CD4-positive, alpha-beta T cell (primary cell): Measurements from ENCODE around the gene WDR75. TPM values are rescaled to one million over a fixed set of nuclear protein-coding genes. Genes with fewer than 3 reads are reported as not detected.

Experiments
- ATAC-seq: fragments of 200-7000 bp; cut with Tn5 transposase; one replicate; pipeline ENCODE4 v1.10.0; 2022; ENCODE audit warnings: mild to moderate bottlenecking; ENCODE audit not compliant: poor library complexity
- CTCF ChIA-PET: fragments of 350-600 bp; sonication (Branson Sonifier 250); formaldehyde crosslinking; loops from one replicate; lab custom pipeline; 2021; ENCODE audit warnings: antibody characterized with exemption, inconsistent platforms; lab: Charles Lee
- POLR2A ChIA-PET: fragments of 350-600 bp; sonication (Branson Sonifier 250); formaldehyde crosslinking; loops from one replicate; lab custom pipeline; 2021; ENCODE audit warnings: antibody characterized with exemption, inconsistent platforms; lab: Charles Lee
- DNase-seq, 14 experiments: peaks; one replicate each; pipeline ENCODE4 v3.0.0-alpha.2; 2013 to 2020; ENCODE audit warnings: mixed read lengths in 2 of 14
- H3K27ac ChIP-seq, 2 donors: one replicate each; pipeline versions ENCODE4 v1.5.1 to v1.7.0; 2013; ENCODE audit warnings: low read length in 2 of 2, low read depth in 1 of 2, mild to moderate bottlenecking in 1 of 2
- H3K27me3 ChIP-seq, 2 experiments: 1 replicate in 1 of 2; 2 replicates in 1 of 2; pipeline versions ENCODE4 v1.6.1 to v1.7.0; 2013; ENCODE audit warnings: low read length in 2 of 2, control low read depth in 1 of 2, mild to moderate bottlenecking in 1 of 2, moderate library complexity in 1 of 2; ENCODE audit not compliant: insufficient read depth in 2 of 2, control insufficient read depth in 1 of 2
- H3K36me3 ChIP-seq: one replicate; pipeline ENCODE4 v1.6.1; 2013; ENCODE audit warnings: low read length, control low read depth; ENCODE audit not compliant: insufficient read depth
- H3K4me1 ChIP-seq: one replicate; pipeline ENCODE4 v1.6.1; 2013; ENCODE audit warnings: low read length, control low read depth; ENCODE audit not compliant: insufficient read depth
- H3K4me3 ChIP-seq: one replicate; pipeline ENCODE4 v1.5.1; 2013; ENCODE audit warnings: mild to moderate bottlenecking, low read length, moderate library complexity
- H3K9me3 ChIP-seq, 2 experiments: 1 replicate in 1 of 2; 2 replicates in 1 of 2; pipeline versions ENCODE4 v1.6.1 to v1.7.0; 2013; ENCODE audit warnings: low read length in 2 of 2, mild to moderate bottlenecking in 2 of 2, control low read depth in 1 of 2, moderate library complexity in 1 of 2; ENCODE audit not compliant: control insufficient read depth in 1 of 2, insufficient read depth in 1 of 2
- H3K27ac Mint-ChIP-seq: one replicate; pipeline ENCODE4 v1.8.0; 2020; ENCODE audit warnings: mixed read lengths
- H3K27me3 Mint-ChIP-seq: one replicate; pipeline ENCODE4 v1.8.0; 2021; ENCODE audit warnings: mixed read lengths
- H3K36me3 Mint-ChIP-seq: one replicate; pipeline ENCODE4 v1.8.0; 2021; ENCODE audit warnings: low read depth, mixed read lengths
- H3K4me1 Mint-ChIP-seq: one replicate; pipeline ENCODE4 v1.8.0; 2021; ENCODE audit warnings: low read depth, mixed read lengths
- H3K4me3 Mint-ChIP-seq: one replicate; pipeline ENCODE4 v1.8.0; 2020; ENCODE audit warnings: mild to moderate bottlenecking, mixed read lengths
- H3K9me3 Mint-ChIP-seq: one replicate; pipeline ENCODE4 v1.8.0; 2020; ENCODE audit warnings: mixed read lengths
- intact Hi-C, 2 experiments: fragments of 100-400 bp; cut with DNase I in 1 of 2; cut with micrococcal nuclease in 1 of 2; formaldehyde crosslinking; loops; one replicate each; pipeline versions ENCODE4 v1.15.1 to v1.9.0; 2023 to 2025; cut with DNase I, micrococcal nuclease
- total RNA-seq, 174 experiments: library from RNA in 2 of 174; stranded (reverse) in 2 of 174; gene quantifications; one replicate each; pipeline ENCODE4 v1.2.3 and lab custom pipeline; 2021 to 2026
- TF ChIP-seq, protein P1 (sequence below): fragments of 200-600 bp; IDR thresholded peaks from one replicate; pipeline ENCODE4 v1.8.0; 2022; ENCODE audit warnings: antibody characterized with exemption, mild to moderate bottlenecking

The WDR75 gene
- total RNA-seq, 2 experiments from 2014 or later: 38.1 to 45.3 TPM

DNA sequence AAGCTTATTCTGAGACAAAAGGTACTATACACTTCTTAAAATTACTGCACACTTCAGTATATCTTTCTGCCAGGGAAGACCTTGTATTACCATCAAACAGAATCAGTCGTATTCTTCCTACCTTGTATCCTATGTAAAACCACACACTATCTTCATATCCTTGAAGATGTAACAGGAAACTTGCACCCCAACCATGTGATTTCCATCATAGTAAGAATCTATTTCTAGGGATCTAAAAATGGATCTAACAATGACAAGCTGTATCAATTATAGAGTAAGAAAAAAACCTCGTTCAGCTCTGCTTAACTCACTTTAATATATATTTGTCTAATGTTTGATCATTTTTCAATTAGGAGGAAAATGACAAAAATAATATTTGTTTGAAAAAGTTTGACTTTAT, 60.2 kb downstream of the WDR75 start:
- no peak overlapping the region for H3K27ac ChIP-seq
- H3K36me3 ChIP-seq: no peaks in the 10 kb centered on the region
- no peaks in the 10 kb centered on the region for H3K9me3 Mint-ChIP-seq
- ATAC-seq: no peak
- CTCF ChIA-PET: no interaction called here
- POLR2A ChIA-PET: no interaction called here
- H3K4me3 Mint-ChIP-seq: no peak overlapping the region
- intact Hi-C loops: no loop called here
- no peak overlapping the region for H3K27ac Mint-ChIP-seq
- no peak overlapping the region for H3K4me3 ChIP-seq
- no peaks in the 10 kb centered on the region for H3K36me3 Mint-ChIP-seq
- no peaks in the 10 kb centered on the region for H3K9me3 ChIP-seq
- no peak for DNase-seq
- H3K4me1 ChIP-seq: peaks cover 8% of the 10 kb centered on the region
- no peaks in the 10 kb centered on the region for H3K27me3 ChIP-seq
- no peaks in the 10 kb centered on the region for H3K27me3 Mint-ChIP-seq
- TF ChIP-seq, protein P1, sequence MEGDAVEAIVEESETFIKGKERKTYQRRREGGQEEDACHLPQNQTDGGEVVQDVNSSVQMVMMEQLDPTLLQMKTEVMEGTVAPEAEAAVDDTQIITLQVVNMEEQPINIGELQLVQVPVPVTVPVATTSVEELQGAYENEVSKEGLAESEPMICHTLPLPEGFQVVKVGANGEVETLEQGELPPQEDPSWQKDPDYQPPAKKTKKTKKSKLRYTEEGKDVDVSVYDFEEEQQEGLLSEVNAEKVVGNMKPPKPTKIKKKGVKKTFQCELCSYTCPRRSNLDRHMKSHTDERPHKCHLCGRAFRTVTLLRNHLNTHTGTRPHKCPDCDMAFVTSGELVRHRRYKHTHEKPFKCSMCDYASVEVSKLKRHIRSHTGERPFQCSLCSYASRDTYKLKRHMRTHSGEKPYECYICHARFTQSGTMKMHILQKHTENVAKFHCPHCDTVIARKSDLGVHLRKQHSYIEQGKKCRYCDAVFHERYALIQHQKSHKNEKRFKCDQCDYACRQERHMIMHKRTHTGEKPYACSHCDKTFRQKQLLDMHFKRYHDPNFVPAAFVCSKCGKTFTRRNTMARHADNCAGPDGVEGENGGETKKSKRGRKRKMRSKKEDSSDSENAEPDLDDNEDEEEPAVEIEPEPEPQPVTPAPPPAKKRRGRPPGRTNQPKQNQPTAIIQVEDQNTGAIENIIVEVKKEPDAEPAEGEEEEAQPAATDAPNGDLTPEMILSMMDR: no peak
- H3K4me1 Mint-ChIP-seq: peaks cover 13% of the 10 kb centered on the region

DNA sequence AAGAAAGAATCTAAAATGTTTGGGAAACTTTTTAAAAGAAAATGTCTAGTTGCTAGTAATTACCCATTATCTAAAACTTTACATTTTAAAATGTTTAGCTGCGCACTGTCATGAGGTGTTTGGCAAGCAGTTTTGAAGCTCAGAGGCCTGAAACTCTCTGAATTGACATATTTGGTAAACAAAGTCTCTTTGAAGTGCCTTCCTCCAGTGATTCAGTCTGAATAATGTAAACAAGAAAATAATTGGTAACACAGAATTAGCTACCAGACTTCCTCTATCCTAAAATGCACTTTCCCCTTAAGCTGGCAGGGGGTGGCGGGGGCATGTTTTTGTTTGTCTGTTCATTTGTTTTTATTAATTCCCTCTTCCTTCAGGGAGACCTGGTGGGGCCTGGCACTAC, 61.4 kb downstream of the WDR75 start:
- no peaks in the 10 kb centered on the region for H3K9me3 ChIP-seq
- Mint-ChIP-seq H3K27me3 (no peaks in the 10 kb centered on the region), H3K4me3 (no peak overlapping the region), H3K9me3 (no peaks in the 10 kb centered on the region), H3K36me3 (no peaks in the 10 kb centered on the region), H3K27ac (no peak overlapping the region), H3K4me1 (peaks cover 13% of the 10 kb centered on the region)
- POLR2A ChIA-PET: no interaction called here
- no peak overlapping the region for H3K4me3 ChIP-seq
- H3K4me1 ChIP-seq: peaks cover 8% of the 10 kb centered on the region
- no peak overlapping the region for H3K27ac ChIP-seq
- intact Hi-C loops: no loop called here
- DNase-seq: no peak
- CTCF ChIA-PET: interaction anchor here (0.9 kb wide), 1 partner anchor 12 kb away, joined by 3 read pairs; no protein-coding TSS in a partner anchor
- H3K27me3 ChIP-seq: no peaks in the 10 kb centered on the region
- ATAC-seq: no peak
- TF ChIP-seq, protein P1: no peak
- no peaks in the 10 kb centered on the region for H3K36me3 ChIP-seq

DNA sequence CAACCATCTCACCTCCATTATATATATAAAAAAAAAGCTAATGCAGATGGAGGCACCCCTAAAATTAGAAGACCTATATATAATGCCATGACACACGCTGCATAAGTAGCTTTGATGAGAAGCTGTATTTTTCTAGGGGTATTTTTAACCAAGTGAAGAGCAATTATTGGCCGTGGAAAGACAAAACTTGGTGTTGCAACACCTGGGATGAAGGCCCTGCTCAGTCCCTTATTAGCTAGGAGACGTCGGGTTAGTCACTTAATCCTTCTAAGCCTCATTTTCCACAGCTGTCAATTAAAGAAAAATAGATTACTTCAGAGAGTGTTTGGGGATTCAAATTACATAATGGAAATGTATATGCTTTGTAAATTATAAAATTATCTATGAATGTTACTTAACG, 63.0 kb downstream of the WDR75 start:
- no peak overlapping the region for H3K4me3 ChIP-seq
- Mint-ChIP-seq H3K4me3 (no peak overlapping the region), H3K27me3 (no peaks in the 10 kb centered on the region), H3K36me3 (no peaks in the 10 kb centered on the region), H3K27ac (no peak overlapping the region), H3K4me1 (peaks cover 13% of the 10 kb centered on the region), H3K9me3 (no peaks in the 10 kb centered on the region)
- intact Hi-C loops: no loop called here
- DNase-seq: no peak
- POLR2A ChIA-PET: no interaction called here
- no peak overlapping the region for H3K27ac ChIP-seq
- CTCF ChIA-PET: no interaction called here
- H3K36me3 ChIP-seq: no peaks in the 10 kb centered on the region
- ATAC-seq: no peak
- no peaks in the 10 kb centered on the region for H3K27me3 ChIP-seq
- TF ChIP-seq, protein P1: no peak
- peaks cover 8% of the 10 kb centered on the region for H3K4me1 ChIP-seq
- H3K9me3 ChIP-seq: no peaks in the 10 kb centered on the region
